H1 (cell line): ENCODE results near the gene DECR2. TPM values are rescaled to one million over a fixed set of nuclear protein-coding genes. Genes with fewer than 3 reads are reported as not detected.

Experiments used
- polyA plus RNA-seq, 7 experiments: library from polyadenylated mRNA; depleted of rRNA in 3 of 7; stranded (reverse) in 5 of 7; unstranded in 2 of 7; fragments of >200 nt in 5 of 7; fragments of 200-250 nt in 2 of 7; gene quantifications; 1 replicate in 5 of 7; 2 replicates in 1 of 7; 4 replicates in 1 of 7; pipeline versions ENCODE4 v1.2.1 to v1.2.3, GENCODE V29; 2011 to 2013; ENCODE audit warnings: missing spikeins in 2 of 7, mixed read lengths in 2 of 7
- small RNA-seq: library from polyadenylated mRNA; stranded (forward); fragments of <200 nt; extraction: miRNeasy Mini kit (QIAGEN cat#:217004); gene quantifications from one replicate; pipeline ENCODE3, GENCODE V24; 2013; ENCODE audit not compliant: insufficient read depth
- total RNA-seq: library from RNA; stranded (reverse); fragmentation: NEBNext Ultra II Directional; extraction: Animal tissue kit (Norgen Biotek cat#: 25700); gene quantifications from 2 replicates; pipeline ENCODE4 v1.2.1, GENCODE V29; 2021

DECR2 gene
- total and polyA plus RNA-seq, 2 of the 8 experiments (the other 6 are each of a cell fraction or from before 2014, with no cell fraction given), result 28.2 to 39.9 TPM

Small RNA genes within 50 kb of the gene (small RNA-seq; reads per million reads assigned to genes)
- gene RF00019, result not detected

Other genes starting within 250 kb of the DECR2 start
- not detected in 2 replicates for gene HBZ, start 249.2 kb upstream of the DECR2 start, total RNA-seq
- gene HBZ, start 249.2 kb upstream of the DECR2 start, polyA plus RNA-seq (2011; rRNA removed), result 0.12 TPM in 1 of 2 replicates, not detected in the other
- gene HBM, start 235.9 kb upstream of the DECR2 start, total RNA-seq, result not detected in 2 replicates
- gene HBM, start 235.9 kb upstream of the DECR2 start, polyA plus RNA-seq (2011; rRNA removed), result 0.78 and 0.88 TPM in 2 replicates
- 1.1 TPM in 1 of 2 replicates, not detected in the other for gene HBA2, start 229.0 kb upstream of the DECR2 start, total RNA-seq
- gene HBA2, start 229.0 kb upstream of the DECR2 start, polyA plus RNA-seq (2011; rRNA removed), result 6.1 and 8.1 TPM in 2 replicates
- 1.1 and 2.3 TPM in 2 replicates for gene HBA1, start 225.2 kb upstream of the DECR2 start, total RNA-seq
- 2.3 and 8.6 TPM in 2 replicates for gene HBA1, start 225.2 kb upstream of the DECR2 start, polyA plus RNA-seq (2011; rRNA removed)
- 1.4 and 2.9 TPM in 2 replicates for gene HBQ1, start 221.4 kb upstream of the DECR2 start, total RNA-seq
- 17.1 and 24.6 TPM in 2 replicates for gene HBQ1, start 221.4 kb upstream of the DECR2 start, polyA plus RNA-seq (2011; rRNA removed)
- 121 and 129 TPM in 2 replicates for gene LUC7L, start 172.4 kb upstream of the DECR2 start, total RNA-seq
- 49.7 and 75.8 TPM in 2 replicates for gene LUC7L, start 172.4 kb upstream of the DECR2 start, polyA plus RNA-seq (2011; rRNA removed)
- gene FAM234A, start 167.1 kb upstream of the DECR2 start, total RNA-seq, result 104 and 108 TPM in 2 replicates
- gene FAM234A, start 167.1 kb upstream of the DECR2 start, polyA plus RNA-seq (2011; rRNA removed), result 80.6 and 131 TPM in 2 replicates
- 0.84 and 1.1 TPM in 2 replicates for gene RGS11, start 125.9 kb upstream of the DECR2 start, total RNA-seq
- 1.2 and 2.0 TPM in 2 replicates for gene RGS11, start 125.9 kb upstream of the DECR2 start, polyA plus RNA-seq (2011; rRNA removed)
- 1.2 and 2.8 TPM in 2 replicates for gene ARHGDIG, start 121.3 kb upstream of the DECR2 start, total RNA-seq
- 2.9 and 4.5 TPM in 2 replicates for gene ARHGDIG, start 121.3 kb upstream of the DECR2 start, polyA plus RNA-seq (2011; rRNA removed)
- gene PDIA2, start 118.7 kb upstream of the DECR2 start, total RNA-seq, result 0.34 and 1.3 TPM in 2 replicates
- 0.50 and 1.1 TPM in 2 replicates for gene PDIA2, start 118.7 kb upstream of the DECR2 start, polyA plus RNA-seq (2011; rRNA removed)
- 41.9 and 43.2 TPM in 2 replicates for gene AXIN1, start 49.2 kb upstream of the DECR2 start, total RNA-seq
- gene AXIN1, start 49.2 kb upstream of the DECR2 start, polyA plus RNA-seq (2011; rRNA removed), result 12.5 and 26.7 TPM in 2 replicates
- gene MRPL28, start 31.3 kb upstream of the DECR2 start, total RNA-seq, result 88.9 and 95.7 TPM in 2 replicates
- gene MRPL28, start 31.3 kb upstream of the DECR2 start, polyA plus RNA-seq (2011; rRNA removed), result 188 and 257 TPM in 2 replicates
- gene PGAP6, start 19.9 kb upstream of the DECR2 start, total RNA-seq, result 86.8 and 92.9 TPM in 2 replicates
- 364 and 441 TPM in 2 replicates for gene PGAP6, start 19.9 kb upstream of the DECR2 start, polyA plus RNA-seq (2011; rRNA removed)
- gene NME4, start 4.7 kb upstream of the DECR2 start, total RNA-seq, result 408 and 418 TPM in 2 replicates
- gene NME4, start 4.7 kb upstream of the DECR2 start, polyA plus RNA-seq (2011; rRNA removed), result 863 and 1,107 TPM in 2 replicates
- gene RAB11FIP3, start 23.8 kb downstream of the DECR2 start, total RNA-seq, result 32.4 and 35.2 TPM in 2 replicates
- 9.3 and 16.6 TPM in 2 replicates for gene RAB11FIP3, start 23.8 kb downstream of the DECR2 start, polyA plus RNA-seq (2011; rRNA removed)
- gene CAPN15, start 125.8 kb downstream of the DECR2 start, total RNA-seq, result 74.6 and 76.9 TPM in 2 replicates
- gene CAPN15, start 125.8 kb downstream of the DECR2 start, polyA plus RNA-seq (2011; rRNA removed), result 38.9 and 68.4 TPM in 2 replicates
- 0.50 and 0.61 TPM in 2 replicates for gene PRR35, start 158.5 kb downstream of the DECR2 start, total RNA-seq
- 0.38 and 0.52 TPM in 2 replicates for gene PRR35, start 158.5 kb downstream of the DECR2 start, polyA plus RNA-seq (2011; rRNA removed)
- 0.75 and 0.76 TPM in 2 replicates for gene NHLRC4, start 165.1 kb downstream of the DECR2 start, total RNA-seq
- 0.60 and 0.72 TPM in 2 replicates for gene NHLRC4, start 165.1 kb downstream of the DECR2 start, polyA plus RNA-seq (2011; rRNA removed)
- 34.2 and 36.0 TPM in 2 replicates for gene PIGQ, start 168.1 kb downstream of the DECR2 start, total RNA-seq
- 49.2 and 80.4 TPM in 2 replicates for gene PIGQ, start 168.1 kb downstream of the DECR2 start, polyA plus RNA-seq (2011; rRNA removed)
- gene RAB40C, start 188.2 kb downstream of the DECR2 start, total RNA-seq, result 15.6 and 17.8 TPM in 2 replicates
- gene RAB40C, start 188.2 kb downstream of the DECR2 start, polyA plus RNA-seq (2011; rRNA removed), result 13.9 and 18.6 TPM in 2 replicates
- 10.2 and 11.4 TPM in 2 replicates for gene WFIKKN1, start 229.1 kb downstream of the DECR2 start, total RNA-seq
- gene WFIKKN1, start 229.1 kb downstream of the DECR2 start, polyA plus RNA-seq (2011; rRNA removed), result 15.8 and 28.4 TPM in 2 replicates
- gene METTL26, start 234.4 kb downstream of the DECR2 start, total RNA-seq, result 100 and 108 TPM in 2 replicates
- gene METTL26, start 234.4 kb downstream of the DECR2 start, polyA plus RNA-seq (2011; rRNA removed), result 186 and 203 TPM in 2 replicates
- gene MCRIP2, start 239.9 kb downstream of the DECR2 start, total RNA-seq, result 45.4 and 45.7 TPM in 2 replicates
- 75.5 and 102 TPM in 2 replicates for gene MCRIP2, start 239.9 kb downstream of the DECR2 start, polyA plus RNA-seq (2011; rRNA removed)
- 44.4 and 47.2 TPM in 2 replicates for gene WDR90, start 247.5 kb downstream of the DECR2 start, total RNA-seq
- gene WDR90, start 247.5 kb downstream of the DECR2 start, polyA plus RNA-seq (2011; rRNA removed), result 24.0 and 38.1 TPM in 2 replicates